CD4-positive, alpha-beta T cell treated with Interleukin-4 for 1 hour (primary cell): ENCODE measurements around the gene METRNL.
A peak's percentile ranks its signal among the peaks of the same experiment; 100 is the strongest.

Source experiments
- DNase-seq, 2 donors: peaks; one replicate each; pipeline ENCODE4 v3.0.0-alpha.2; 2020 to 2022

The METRNL gene

GRCh38 chr17:83081684-83082201 is 2.3 kb downstream of the METRNL start:
- DNase-seq = peak; percentile 50 to 76

GRCh38 chr17:83082424-83082823 is 3.0 kb downstream of the METRNL start:
- no peak for DNase-seq

- DNase-seq = no peak
Measured at GRCh38 chr17:83082909-83083367, 3.5 kb downstream of the METRNL start.

GRCh38 chr17:83083368-83084201 is 4.2 kb downstream of the METRNL start:
- peak; percentile 63 to 68 for DNase-seq

DNA sequence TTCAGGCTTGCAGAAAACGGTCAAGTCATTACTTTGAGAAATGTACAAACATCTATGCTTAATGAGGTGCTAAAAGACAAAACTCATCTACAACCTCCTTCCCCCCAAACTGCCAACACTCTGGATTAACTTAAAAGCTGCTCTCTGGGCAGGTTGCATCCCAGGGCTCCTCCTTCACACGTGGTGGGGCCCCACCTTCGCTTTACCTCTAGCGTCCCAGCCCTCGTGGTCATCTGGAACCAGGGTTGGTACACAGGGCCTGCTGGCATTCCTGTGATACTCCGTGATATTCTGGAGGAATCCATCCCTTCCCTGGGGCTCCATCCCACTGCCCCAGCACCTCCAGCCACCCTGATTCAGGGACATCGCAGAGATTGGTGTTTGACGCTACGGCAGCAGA is 4.8 kb downstream of the METRNL start:
- DNase-seq = no peak

GRCh38 chr17:83084621-83085056 is 5.2 kb downstream of the METRNL start:
- no peak for DNase-seq

- DNase-seq = no peak
Measured at GRCh38 chr17:83085103-83085502, 5.7 kb downstream of the METRNL start.

- DNase-seq = no peak
Measured at GRCh38 chr17:83085526-83086198, 6.3 kb downstream of the METRNL start.

DNA sequence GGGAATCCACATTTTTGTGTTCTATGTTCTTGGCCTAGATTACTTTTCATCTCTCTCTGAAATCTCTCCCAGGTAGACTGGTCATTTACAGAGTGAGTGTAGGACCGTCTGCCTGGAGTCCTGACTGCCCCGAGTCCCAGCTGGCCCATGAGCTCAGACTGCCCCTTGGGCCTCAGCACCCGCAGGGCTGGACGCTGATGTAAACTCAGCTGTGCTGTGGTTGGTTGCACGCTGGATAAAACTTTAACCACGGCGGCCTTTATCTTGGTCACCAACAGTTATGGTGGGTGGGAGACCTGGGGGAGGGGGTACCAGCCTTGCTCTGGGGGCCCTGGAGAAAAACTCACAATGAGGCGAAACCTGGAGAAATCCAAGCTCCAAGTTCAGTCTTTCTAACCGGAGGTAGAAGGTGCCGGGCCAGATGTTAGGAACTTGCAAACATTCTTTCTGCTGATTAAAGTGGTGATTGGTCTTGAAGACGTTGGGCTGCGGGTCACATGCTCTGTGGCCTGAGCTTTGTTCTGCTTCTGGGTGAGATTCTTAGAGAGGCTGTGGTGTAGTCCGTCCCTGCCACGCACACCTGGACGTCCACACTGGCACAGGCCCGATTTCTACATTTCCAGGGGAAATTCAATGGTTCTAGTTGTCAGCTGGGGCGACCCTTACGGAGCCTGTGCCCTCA is 6.9 kb downstream of the METRNL start:
- no peak for DNase-seq

DNA sequence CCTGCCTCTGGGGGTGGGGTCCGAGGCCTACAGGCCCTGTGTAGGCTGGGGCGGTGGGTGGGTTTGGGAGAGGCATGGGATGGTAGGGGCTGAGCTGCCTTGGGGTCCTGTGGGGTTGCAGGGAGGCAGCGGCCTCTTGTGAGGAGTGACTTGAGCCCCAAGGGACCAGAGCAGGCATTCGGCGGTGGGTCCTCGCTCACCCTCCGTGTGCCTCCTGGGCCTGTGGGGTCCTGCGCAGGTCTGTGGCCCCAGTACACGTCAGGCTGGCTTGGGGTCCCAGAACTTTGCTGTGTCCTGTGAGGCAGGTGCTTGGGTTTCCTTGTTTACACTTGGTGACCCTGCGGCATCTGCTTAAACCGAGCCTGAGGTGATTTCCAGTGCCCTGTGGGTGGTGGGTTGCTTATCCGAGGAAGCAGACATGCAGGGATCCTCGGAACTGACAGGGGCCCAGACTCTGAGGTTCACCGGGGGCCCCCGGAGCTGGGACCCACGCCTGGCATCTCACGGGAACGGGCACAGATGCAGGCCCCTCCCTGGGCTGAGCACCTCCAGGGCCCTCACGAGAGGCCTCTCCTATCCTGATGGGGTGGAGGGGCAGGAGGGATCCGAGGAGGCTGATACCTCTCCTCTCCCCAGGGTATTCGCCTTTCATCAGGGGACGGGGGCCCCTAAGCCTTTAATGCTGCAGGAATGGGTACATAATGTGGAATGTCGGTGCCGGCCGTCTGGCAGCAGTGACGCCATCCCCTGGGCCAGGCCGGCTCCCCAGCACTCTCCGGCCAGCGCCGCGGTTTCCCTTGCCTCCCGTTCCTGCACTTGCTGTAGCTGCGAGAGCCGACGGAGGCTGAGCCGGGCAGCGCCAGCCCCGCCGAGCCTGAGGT is 7.7 kb downstream of the METRNL start:
- no peak for DNase-seq

DNA sequence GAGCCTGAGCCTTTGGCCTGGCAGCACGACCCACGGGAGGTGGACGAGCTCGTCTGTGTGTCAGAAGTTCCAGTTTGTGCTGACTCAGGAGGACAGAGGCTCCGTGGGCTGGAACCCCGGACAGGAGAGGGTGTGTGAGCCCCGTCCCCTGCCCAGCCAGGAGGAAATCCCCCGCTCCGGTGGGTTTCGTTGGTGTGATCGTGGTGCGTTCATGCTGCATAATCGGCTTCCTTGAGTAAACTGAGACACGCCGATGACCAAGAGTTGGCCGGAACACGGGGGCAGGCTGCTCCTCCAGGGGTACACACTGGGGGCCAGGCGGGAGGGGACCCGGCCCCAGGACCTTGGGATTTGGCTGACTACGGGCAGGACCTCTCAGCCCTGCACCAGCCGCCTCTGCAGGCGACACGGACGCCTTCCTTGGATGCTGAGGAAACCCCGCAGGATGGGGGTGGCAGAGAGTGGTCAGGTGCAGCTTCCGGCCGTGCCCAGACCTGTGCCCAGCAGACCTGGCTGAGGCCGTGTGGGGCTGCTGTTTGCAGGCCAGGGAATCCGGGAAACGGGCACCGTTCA is 8.5 kb downstream of the METRNL start:
- DNase-seq = no peak

GRCh38 chr17:83088451-83088850 is 9.0 kb downstream of the METRNL start:
- DNase-seq = no peak

- no peak for DNase-seq
Measured at GRCh38 chr17:83088909-83089308, 9.5 kb downstream of the METRNL start.

GRCh38 chr17:83089328-83090132 is 10.1 kb downstream of the METRNL start:
- peak in 1 of 2 donors; percentile 62 for DNase-seq

GRCh38 chr17:83090444-83091256 is 11.2 kb downstream of the METRNL start:
- DNase-seq = no peak

DNA sequence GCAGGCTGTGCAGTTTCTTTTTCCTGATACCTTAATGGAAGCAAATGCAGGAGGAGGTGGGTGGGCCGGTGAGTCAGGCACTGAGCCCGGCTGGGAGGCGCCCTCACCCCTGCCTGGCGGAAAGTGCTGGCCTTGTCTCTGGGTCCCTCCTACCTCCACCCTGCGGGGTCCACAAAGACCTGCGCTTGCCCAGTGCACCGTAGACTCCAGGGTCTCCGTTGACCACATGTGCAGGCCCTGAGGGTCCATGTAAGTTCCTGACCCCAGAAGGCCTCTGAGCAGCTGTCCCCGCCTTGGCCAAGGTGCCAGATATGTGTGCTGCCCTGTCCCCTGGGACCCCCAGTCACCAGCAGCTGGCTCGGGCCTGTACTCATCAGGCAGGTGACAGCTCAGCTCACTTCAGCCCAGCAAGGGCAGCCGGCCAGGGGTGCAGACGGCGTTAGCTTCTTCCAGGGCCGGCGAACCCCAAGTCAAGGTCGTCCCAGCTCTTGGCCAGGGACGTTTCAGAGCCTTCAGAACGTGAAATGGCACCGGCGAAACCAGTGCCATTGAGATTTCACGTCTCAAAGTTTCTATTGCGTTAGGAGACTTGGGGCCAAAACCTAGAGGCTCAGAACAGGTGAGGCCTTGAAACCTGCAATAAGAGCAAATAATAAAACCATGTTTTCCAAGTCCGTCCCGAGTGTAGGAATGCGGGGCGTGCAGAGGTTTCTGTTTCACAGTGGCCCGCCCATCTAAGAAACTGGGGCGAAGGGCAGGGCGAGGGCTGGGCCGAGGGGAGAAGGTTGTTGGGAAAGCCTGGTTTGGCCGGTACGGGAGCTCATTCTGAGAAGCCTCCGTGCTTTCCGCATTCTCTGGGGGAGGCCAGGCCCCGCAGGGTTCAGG is 12.1 kb downstream of the METRNL start:
- DNase-seq = no peak

DNA sequence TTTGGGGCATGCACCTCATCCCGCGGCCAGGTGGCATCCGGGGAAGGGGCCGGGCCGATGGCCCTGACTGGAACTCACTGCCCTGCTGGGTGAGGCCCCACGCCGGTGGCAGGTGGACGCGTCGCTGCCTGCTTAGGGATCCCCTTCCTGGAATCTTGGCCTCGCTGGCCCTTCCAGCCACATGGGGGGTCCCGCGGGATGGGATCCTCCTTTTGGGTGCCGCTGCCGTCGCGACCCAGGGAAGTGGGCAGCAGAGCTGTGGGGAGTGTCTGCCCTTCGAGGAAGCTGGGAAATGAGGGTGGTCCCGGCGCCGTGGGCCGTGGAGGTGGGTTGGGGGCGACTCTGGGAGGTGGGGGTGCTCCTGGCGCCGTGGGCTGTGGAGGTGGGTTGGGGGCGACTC is 12.8 kb downstream of the METRNL start:
- no peak for DNase-seq

GRCh38 chr17:83092931-83093330 is 13.5 kb downstream of the METRNL start:
- DNase-seq = no peak

DNA sequence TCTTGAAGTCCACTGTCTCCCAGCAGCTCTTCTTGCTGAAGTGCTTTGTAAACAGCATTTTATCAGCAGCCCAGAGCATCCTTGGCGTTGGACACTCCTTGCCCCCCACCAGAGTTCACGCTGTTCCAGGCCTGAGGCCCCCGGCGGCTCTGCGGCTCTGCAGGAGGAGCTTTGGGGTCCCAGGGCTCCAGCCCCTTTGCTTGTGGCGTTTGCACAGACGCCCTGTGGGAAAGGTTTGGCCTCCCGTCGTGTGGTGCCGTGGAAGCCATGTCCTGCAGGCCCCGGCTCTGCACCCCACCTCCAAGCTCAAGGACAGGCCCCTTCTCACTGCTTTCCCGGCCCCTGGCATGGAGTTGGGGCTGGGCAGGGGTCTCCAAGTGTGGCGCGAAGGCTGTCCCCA is 14.1 kb downstream of the METRNL start:
- no peak for DNase-seq
